Measurements from ENCODE around the gene YWHAQ. TPM values are rescaled to one million over a fixed set of nuclear protein-coding genes. Genes with fewer than 3 reads are reported as not detected.
"Not testable (repeated sequence)": the region's sequence is repeated elsewhere in the genome, so short reads cannot be mapped to it uniquely, and the experiment has no call there.

The YWHAQ gene
- total RNA-seq, 2 donors from 2014 or later = 139 to 204 TPM

- Histone ChIP-seq H3K27me3 (no peaks in the 10 kb centered on the region), H3K4me1 (peaks cover 0 to 37% of the 10 kb centered on the region in 2 donors), H3K4me3 (no peak overlapping the region), H3K36me3 (peaks cover 3% of the 10 kb centered on the region), H3K9me3 (no peaks in the 10 kb centered on the region), H3K27ac (no peak overlapping the region)
- TF ChIP-seq, protein P1, sequence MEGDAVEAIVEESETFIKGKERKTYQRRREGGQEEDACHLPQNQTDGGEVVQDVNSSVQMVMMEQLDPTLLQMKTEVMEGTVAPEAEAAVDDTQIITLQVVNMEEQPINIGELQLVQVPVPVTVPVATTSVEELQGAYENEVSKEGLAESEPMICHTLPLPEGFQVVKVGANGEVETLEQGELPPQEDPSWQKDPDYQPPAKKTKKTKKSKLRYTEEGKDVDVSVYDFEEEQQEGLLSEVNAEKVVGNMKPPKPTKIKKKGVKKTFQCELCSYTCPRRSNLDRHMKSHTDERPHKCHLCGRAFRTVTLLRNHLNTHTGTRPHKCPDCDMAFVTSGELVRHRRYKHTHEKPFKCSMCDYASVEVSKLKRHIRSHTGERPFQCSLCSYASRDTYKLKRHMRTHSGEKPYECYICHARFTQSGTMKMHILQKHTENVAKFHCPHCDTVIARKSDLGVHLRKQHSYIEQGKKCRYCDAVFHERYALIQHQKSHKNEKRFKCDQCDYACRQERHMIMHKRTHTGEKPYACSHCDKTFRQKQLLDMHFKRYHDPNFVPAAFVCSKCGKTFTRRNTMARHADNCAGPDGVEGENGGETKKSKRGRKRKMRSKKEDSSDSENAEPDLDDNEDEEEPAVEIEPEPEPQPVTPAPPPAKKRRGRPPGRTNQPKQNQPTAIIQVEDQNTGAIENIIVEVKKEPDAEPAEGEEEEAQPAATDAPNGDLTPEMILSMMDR (IDR thresholded peaks at IDR 0.05) = no peak
- DNase-seq (ENCODE audit: low spot score) = no peak
Observed at GRCh38 chr2:9618410-9618809, 12.4 kb downstream of the YWHAQ start.

DNA sequence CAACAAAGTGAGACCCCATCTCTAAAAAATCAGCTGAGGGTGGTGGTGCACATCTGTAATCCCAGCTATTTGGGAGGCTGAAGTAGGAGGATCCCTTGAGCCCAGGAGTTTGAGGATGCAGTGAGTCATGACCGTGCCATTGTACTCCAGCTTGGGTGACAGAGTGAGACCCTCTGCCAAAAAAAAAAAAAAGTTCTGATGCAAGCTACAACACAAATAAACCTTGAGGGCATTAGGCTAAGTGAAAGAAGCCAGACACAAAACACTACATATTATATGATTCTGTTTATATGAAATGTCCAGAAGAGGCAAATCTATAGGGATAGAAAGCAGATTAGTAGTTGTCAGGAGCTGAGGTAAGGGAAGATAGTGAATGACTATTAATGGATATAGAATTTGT, 13.0 kb downstream of the YWHAQ start:
- Histone ChIP-seq H3K27ac (no peak overlapping the region), H3K4me1 (peaks cover 0 to 39% of the 10 kb centered on the region in 2 donors), H3K36me3 (no peaks in the 10 kb centered on the region), H3K4me3 (no peak overlapping the region), H3K9me3 (no peaks in the 10 kb centered on the region), H3K27me3 (no peaks in the 10 kb centered on the region)
- TF ChIP-seq, protein P1 (IDR thresholded peaks at IDR 0.05) = no peak
- no peak for DNase-seq (ENCODE audit: low spot score)

DNA sequence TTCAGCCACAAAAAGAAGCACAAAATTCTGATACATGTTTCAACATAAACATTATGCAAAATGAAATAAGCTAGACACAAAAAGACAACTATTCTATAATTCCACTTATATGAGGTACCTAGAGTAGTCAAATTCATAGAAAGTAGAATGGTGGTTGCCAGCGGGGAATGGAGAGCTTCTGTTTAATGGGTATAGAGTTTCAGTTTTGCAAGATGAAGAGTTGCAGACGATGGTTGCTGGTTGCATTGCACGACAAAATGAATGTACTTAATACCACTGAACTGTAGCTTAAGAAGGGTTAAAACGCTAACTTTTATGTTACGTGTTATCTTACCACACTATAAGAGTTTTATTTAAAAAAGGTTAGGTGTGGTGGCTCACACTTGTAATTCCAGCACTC, 13.5 kb downstream of the YWHAQ start:
- DNase-seq (ENCODE audit: low spot score) = no peak
- no peaks in the 10 kb centered on the region for H3K36me3 ChIP-seq
- no peaks in the 10 kb centered on the region for H3K9me3 ChIP-seq
- H3K4me3 ChIP-seq = no peak overlapping the region
- no peak overlapping the region for H3K27ac ChIP-seq
- TF ChIP-seq, protein P1 (IDR thresholded peaks at IDR 0.05) = no peak
- peaks cover 0 to 43% of the 10 kb centered on the region in 2 donors for H3K4me1 ChIP-seq
- no peaks in the 10 kb centered on the region for H3K27me3 ChIP-seq

DNA sequence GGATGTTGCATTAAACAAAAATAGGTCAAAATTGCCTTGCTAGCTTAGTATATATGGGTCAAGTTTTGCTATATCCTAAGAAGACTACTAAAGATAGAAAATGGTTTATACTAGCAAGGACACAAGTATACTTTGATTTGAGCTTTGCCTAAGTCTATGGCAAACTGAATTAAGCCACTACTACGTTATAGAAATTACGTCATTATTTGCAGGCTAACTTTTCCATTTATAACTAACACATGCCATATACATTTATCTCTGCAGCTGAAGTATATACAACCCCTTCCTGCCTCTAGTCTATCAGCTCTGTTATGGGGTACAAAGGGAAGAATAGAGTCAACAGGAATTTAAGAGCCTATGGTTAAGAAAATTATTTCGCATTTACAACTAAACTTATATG, 16.2 kb downstream of the YWHAQ start:
- H3K36me3 ChIP-seq = no peaks in the 10 kb centered on the region
- DNase-seq (ENCODE audit: low spot score) = no peak
- TF ChIP-seq, protein P1 (IDR thresholded peaks at IDR 0.05) = no peak
- no peak overlapping the region for H3K4me3 ChIP-seq
- H3K4me1 ChIP-seq = peaks cover 0 to 55% of the 10 kb centered on the region in 2 donors
- no peaks in the 10 kb centered on the region for H3K27me3 ChIP-seq
- no peak overlapping the region for H3K27ac ChIP-seq
- H3K9me3 ChIP-seq = no peaks in the 10 kb centered on the region

GRCh38 chr2:9613291-9613690, 17.5 kb downstream of the YWHAQ start:
- DNase-seq (ENCODE audit: low spot score) = no peak
- no peak overlapping the region for H3K27ac ChIP-seq
- no peaks in the 10 kb centered on the region for H3K36me3 ChIP-seq
- no peak overlapping the region for H3K4me3 ChIP-seq
- TF ChIP-seq, protein P1 (IDR thresholded peaks at IDR 0.05) = no peak
- no peaks in the 10 kb centered on the region for H3K9me3 ChIP-seq
- H3K27me3 ChIP-seq = no peaks in the 10 kb centered on the region
- peaks cover 0 to 62% of the 10 kb centered on the region in 2 donors for H3K4me1 ChIP-seq

- H3K4me3 ChIP-seq; H3K9me3 ChIP-seq; H3K36me3 ChIP-seq; H3K27me3 ChIP-seq; H3K27ac ChIP-seq; DNase-seq (ENCODE audit: low spot score): not testable (repeated sequence)
- peaks cover 0 to 70% of the 10 kb centered on the region in 2 donors for H3K4me1 ChIP-seq
Observed at GRCh38 chr2:9611549-9611912, 19.3 kb downstream of the YWHAQ start.

Measured in right atrium auricular region (tissue), 2 donors.